Upper lobe of left lung (tissue), 4 donors: ENCODE data around the gene PPM1H.

ENCODE experiments used
- CTCF ChIP-seq, 6 experiments: fragments of 450-650 bp in 4 of 6; fragments of 200-600 bp in 2 of 6; sonication (generic) in 2 of 6; IDR thresholded peaks; one replicate each; pipeline ENCODE4 v1.5.1; 2016 to 2019; ENCODE audit warnings: antibody characterized with exemption in 6 of 6
- EP300 ChIP-seq, 4 donors: sonication (generic); formaldehyde crosslinking; IDR thresholded peaks; one replicate each; pipeline ENCODE4 v1.5.1; 2017; ENCODE audit warnings: antibody characterized with exemption in 4 of 4, control low read depth in 2 of 4

GRCh38 chr12:62744551-62744950, 190.4 kb downstream of the PPM1H start:
- TF ChIP-seq CTCF (IDR thresholded peaks at IDR 0.05) (no peak), EP300 (IDR thresholded peaks at IDR 0.05) (no peak)
